K562 (cell line): ENCODE measurements around the gene PDE6D. TPM values are rescaled to one million over a fixed set of nuclear protein-coding genes. Genes with fewer than 3 reads are reported as not detected.

Experiments
- ATAC-seq: fragments of 200-7000 bp; cut with Tn5 transposase; 3 replicates; pipeline ENCODE4 v1.9.1; 2020; ENCODE audit warnings: moderate library complexity
- BruUV-seq: library from RNA; stranded (reverse); fragments of 400-500 nt; replicated peaks from 2 replicates; lab custom pipeline; 2021; lab: Mats Ljungman, UMichigan
- CTCF ChIA-PET: fragments of 300-600 bp; formaldehyde crosslinking; extraction: SDS; loops from one replicate; lab custom pipeline; 2021; ENCODE audit warnings: low intra/inter-chr PET ratio; lab: Yijun Ruan, JAX
- POLR2A ChIA-PET: fragments of 300-600, 350-650 bp; sonication (Branson Sonifier 250); formaldehyde crosslinking; extraction: SDS; loops from one replicate; lab custom pipeline; 2021; ENCODE audit warnings: antibody characterized with exemption, inconsistent platforms; lab: Yijun Ruan, JAX
- DNase-seq, 4 experiments: peaks; one replicate each; pipeline versions ENCODE4 v3.0.0 to v3.0.0-alpha.2; 2011 to 2018; ENCODE audit warnings: low spot score in 3 of 4, mixed read lengths in 3 of 4; ENCODE audit errors: extremely low read depth in 1 of 4
- FAIRE-seq: peaks from 2 replicates; lab custom pipeline; 2011; peaks lifted over from hg19 to GRCh38; lab: Jason Lieb, UNC
- H2AFZ ChIP-seq: 2 replicates; pipeline ENCODE4 v1.6.0; 2011; ENCODE audit warnings: low read depth, low read length, control low read depth, inconsistent platforms
- H3K27ac ChIP-seq: fragments of 200-600 bp; 3 replicates; pipeline ENCODE4 v1.8.0; 2011; ENCODE audit warnings: low read depth, mild to moderate bottlenecking, control low read depth, inconsistent platforms, low read length, moderate library complexity, mixed read lengths; ENCODE audit errors: extremely low read depth
- H3K27me3 ChIP-seq, 2 experiments: fragments of 300-600 bp in 1 of 2; 2 replicates in 1 of 2; 3 replicates in 1 of 2; pipeline versions ENCODE4 v1.6.0 to v1.8.0; 2011; ENCODE audit warnings: inconsistent platforms in 2 of 2, low read length in 2 of 2, mild to moderate bottlenecking in 1 of 2, mixed read lengths in 1 of 2, moderate library complexity in 1 of 2; ENCODE audit not compliant: control insufficient read depth in 2 of 2, insufficient read depth in 2 of 2
- H3K36me3 ChIP-seq: fragments of 300-600 bp; 3 replicates; pipeline ENCODE4 v1.8.0; 2011; ENCODE audit warnings: mild to moderate bottlenecking, low read length, inconsistent platforms; ENCODE audit not compliant: control insufficient read depth, insufficient read depth
- H3K4me1 ChIP-seq, 2 experiments: fragments of 200-600 bp in 1 of 2; replicated peaks in 1 of 2; 2 replicates in 1 of 2; 3 replicates in 1 of 2; pipeline versions ENCODE4 v1.5.1 to v1.8.0; 2011; ENCODE audit warnings: inconsistent platforms in 2 of 2, low read length in 2 of 2, mild to moderate bottlenecking in 1 of 2, mixed read lengths in 1 of 2, moderate library complexity in 1 of 2; ENCODE audit not compliant: control insufficient read depth in 2 of 2, insufficient read depth in 2 of 2
- H3K4me2 ChIP-seq: 2 replicates; pipeline ENCODE4 v1.6.1; 2011; ENCODE audit warnings: low read length, control low read depth, inconsistent platforms, mixed read lengths; ENCODE audit not compliant: insufficient read depth
- H3K4me3 ChIP-seq: fragments of 200-600 bp; sonication (generic), shearing (Covaris generic); 2 replicates; pipeline ENCODE4 v1.5.1; 2016; ENCODE audit warnings: control low read depth, inconsistent platforms
- H3K79me2 ChIP-seq: fragments of 200-600 bp; 3 replicates; pipeline ENCODE4 v1.8.0; 2011; ENCODE audit warnings: low read length, inconsistent platforms; ENCODE audit not compliant: control insufficient read depth, insufficient read depth
- H3K9ac ChIP-seq, 2 experiments: 2 replicates each; pipeline versions ENCODE4 v1.6.0 to v1.6.1; 2011; ENCODE audit warnings: low read depth in 2 of 2, low read length in 2 of 2, control low read depth in 1 of 2, inconsistent platforms in 1 of 2, mild to moderate bottlenecking in 1 of 2, mixed read lengths in 1 of 2; ENCODE audit not compliant: insufficient read depth in 1 of 2
- H3K9me1 ChIP-seq: one replicate; pipeline ENCODE4 v1.6.0; 2011; ENCODE audit warnings: inconsistent platforms, mild to moderate bottlenecking, low read length, moderate library complexity; ENCODE audit not compliant: control insufficient read depth, insufficient read depth
- H3K9me3 ChIP-seq: replicated peaks from 2 replicates; pipeline ENCODE4 v1.5.1; 2011; ENCODE audit warnings: low read depth, low read length, inconsistent platforms; ENCODE audit not compliant: control insufficient read depth, insufficient read depth
- H4K20me1 ChIP-seq: replicated peaks from 2 replicates; pipeline ENCODE4 v1.6.1; 2011; ENCODE audit warnings: low read length, inconsistent platforms, mixed read lengths; ENCODE audit not compliant: control insufficient read depth, insufficient read depth
- HDAC2 ChIP-seq: fragments of 450-650 bp; IDR thresholded peaks from 2 replicates; pipeline ENCODE4 v1.6.1; 2016; ENCODE audit warnings: mild to moderate bottlenecking
- NELFE ChIP-seq: IDR thresholded peaks from 2 replicates; pipeline ENCODE4 v1.6.1; 2011; ENCODE audit warnings: mild to moderate bottlenecking; ENCODE audit not compliant: insufficient read depth, insufficient read length
- ZFX ChIP-seq: sonication (generic); formaldehyde crosslinking; IDR thresholded peaks from 2 replicates; pipeline ENCODE4 v1.8.0; 2022; ENCODE audit warnings: mild to moderate bottlenecking, missing genetic modification reagents, moderate library complexity
- WGBS: fragments of 100-300 bp; shearing (Covaris generic); methylation state at CpG from one replicate; pipeline ENCODE4 v1.1.6; 2016; ENCODE audit warnings: low coverage, mixed read lengths; ENCODE audit not compliant: insufficient coverage; ENCODE audit errors: missing lambda C conversion rate; 5-methylcytosine and 5-hydroxymethylcytosine counted together
- in situ Hi-C: fragments of 300-500 bp; cut with MboI; formaldehyde crosslinking; loops from 4 replicates; pipeline ENCODE4 v1.15.0; 2018; ENCODE audit warnings: inconsistent platforms, mixed read lengths
- intact Hi-C: fragments of 100-400 bp; cut with micrococcal nuclease; formaldehyde crosslinking; loops from 2 replicates; pipeline ENCODE4 v1.14.2; 2022
- polyA plus RNA-seq, 8 experiments: library from polyadenylated mRNA; depleted of rRNA in 4 of 8; stranded (reverse) in 5 of 8; unstranded in 3 of 8; fragments of >200 nt; fragmentation: Nextera tagmentation in 2 of 8; fragmentation: Illumina TruSeq in 1 of 8; extraction: Ambion mirVana in 2 of 8; extraction: Trizol in 1 of 8; gene quantifications; 2 replicates each; pipeline versions ENCODE4 v1.2.1 to v1.2.3, GENCODE V29; 2011 to 2014; ENCODE audit warnings: inconsistent platforms in 1 of 8, missing spikeins in 1 of 8
- total RNA-seq, 7 experiments: library from RNA; depleted of rRNA in 6 of 7; stranded (reverse); fragments of >200 nt in 6 of 7; fragmentation: Illumina TruSeq in 2 of 7; extraction: Trizol in 2 of 7; gene quantifications; 2 replicates each; pipeline versions ENCODE4 v1.2.1 to v1.2.3, GENCODE V29; 2011 to 2021; ENCODE audit warnings: low replicate concordance in 1 of 7
- TF ChIP-seq, protein P1 (sequence below): fragments of 450-650 bp; IDR thresholded peaks from 2 replicates; pipeline ENCODE4 v1.6.1; 2016; ENCODE audit warnings: low read depth
- TF ChIP-seq, protein P2 (sequence below), 2 experiments: IDR thresholded peaks; 2 replicates each; pipeline ENCODE4 v1.6.1; 2011; ENCODE audit warnings: borderline replicate concordance in 1 of 2, control low read depth in 1 of 2, low read depth in 1 of 2, low read length in 1 of 2, mild to moderate bottlenecking in 1 of 2, mixed read lengths in 1 of 2, moderate library complexity in 1 of 2; ENCODE audit not compliant: insufficient read depth in 1 of 2, insufficient read length in 1 of 2, poor library complexity in 1 of 2, severe bottlenecking in 1 of 2; ENCODE audit errors: extremely low read depth in 1 of 2

The PDE6D gene
- total and polyA plus RNA-seq, 9 of the 15 experiments (the other 6 are each of a cell fraction or from before 2014, with no cell fraction given), result 0.65 to 11.6 (median 7.0) TPM

DNA sequence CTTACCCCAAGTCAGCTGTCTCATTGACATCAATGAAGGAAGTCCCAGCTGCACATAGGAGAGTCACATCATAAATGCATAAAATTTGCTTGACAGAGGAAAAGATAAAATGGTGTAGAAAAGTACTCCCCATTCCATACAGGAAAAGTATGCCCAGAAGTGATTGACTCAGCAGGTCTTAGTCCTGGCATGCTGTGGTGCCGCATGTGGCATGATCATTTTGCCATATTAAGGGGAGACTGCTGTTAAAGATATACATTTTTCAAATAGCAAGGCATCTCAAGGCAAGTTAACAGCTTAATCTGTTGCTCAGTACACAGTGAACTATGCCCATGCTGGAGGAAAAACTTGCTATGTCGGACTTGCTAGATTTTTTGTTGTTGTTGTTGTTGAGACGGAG, 13.3 kb upstream of the PDE6D start:
- H3K79me2 ChIP-seq, result peaks cover 8% of the 10 kb centered on the region; the same call in 2 of the 3 replicates
- no peaks in the 10 kb centered on the region for H3K4me1 ChIP-seq
- H3K9me3 ChIP-seq, result no peaks in the 10 kb centered on the region
- H3K4me2 ChIP-seq, result no peak overlapping the region
- H3K9me1 ChIP-seq, result no peaks in the 10 kb centered on the region
- ChIA-PET POLR2A (no interaction called here), CTCF (no interaction called here)
- no peak overlapping the region for H2AFZ ChIP-seq
- FAIRE-seq (no peak), DNase-seq (no peak), ATAC-seq (no peak)
- TF ChIP-seq ZFX (CRISPR knock-in tag) (no peak), NELFE (no peak)
- H3K27ac ChIP-seq, result no peak overlapping the region
- intact Hi-C loops, result no loop called here
- H3K27me3 ChIP-seq, result no peaks in the 10 kb centered on the region
- WGBS, result 92% methylated on average over 3 of the region's 3 CpGs
- no peak overlapping the region for H3K4me3 ChIP-seq
- H4K20me1 ChIP-seq, result no peaks in the 10 kb centered on the region
- H3K36me3 ChIP-seq, result peaks cover 62% of the 10 kb centered on the region; the same call in 2 of the 3 replicates
- in situ Hi-C loops, result no loop called here
- BruUV-seq, result no TSS peak
- no peak overlapping the region for H3K9ac ChIP-seq

DNA sequence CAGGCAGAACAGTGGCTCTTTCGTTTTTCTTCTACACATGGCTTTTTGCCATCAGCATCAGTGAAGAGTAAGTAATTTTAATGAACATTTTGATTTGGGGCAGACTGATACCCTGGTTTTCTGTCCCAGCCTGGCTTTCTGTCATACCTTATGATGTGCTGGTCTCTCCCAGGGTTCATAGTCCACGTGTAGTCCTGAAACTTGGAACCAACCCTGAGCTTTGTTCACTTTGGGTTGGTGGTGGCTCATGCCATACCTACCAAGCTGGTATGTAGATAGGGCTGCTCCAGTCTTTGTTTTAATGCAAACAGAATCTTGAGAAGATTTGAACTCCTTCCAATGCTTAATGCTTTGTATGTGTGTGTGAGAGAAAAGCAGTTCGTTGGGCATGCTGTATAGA, 10.0 kb upstream of the PDE6D start:
- Histone ChIP-seq H3K4me3 (no peak overlapping the region), H2AFZ (no peak overlapping the region), H3K79me2 (peaks cover 37% of the 10 kb centered on the region), H3K9me3 (no peaks in the 10 kb centered on the region), H3K36me3 (peaks cover 49% of the 10 kb centered on the region; the same call in 2 of the 3 replicates), H3K27ac (no peak overlapping the region), H3K9ac (no peak overlapping the region), H3K4me1 (peaks cover 4 to 5% of the 10 kb centered on the region in 2 experiments; a peak in 1 of 5 replicates), H3K9me1 (no peaks in the 10 kb centered on the region), H4K20me1 (peaks cover 4% of the 10 kb centered on the region; the same call in 1 of the 2 replicates), H3K4me2 (no peak overlapping the region), H3K27me3 (no peaks in the 10 kb centered on the region)
- DNase-seq, result no peak
- ChIA-PET POLR2A (interaction anchor here (0.6 kb wide), 1 partner anchor 179 kb away, joined by 4 read pairs; no protein-coding TSS in a partner anchor), CTCF (no interaction called here)
- no peak for ATAC-seq
- in situ Hi-C loops, result no loop called here
- no TSS peak for BruUV-seq
- WGBS, result 63% methylated on average over 3 of the region's 3 CpGs
- FAIRE-seq, result no peak
- intact Hi-C loops, result no loop called here
- TF ChIP-seq, protein P1, sequence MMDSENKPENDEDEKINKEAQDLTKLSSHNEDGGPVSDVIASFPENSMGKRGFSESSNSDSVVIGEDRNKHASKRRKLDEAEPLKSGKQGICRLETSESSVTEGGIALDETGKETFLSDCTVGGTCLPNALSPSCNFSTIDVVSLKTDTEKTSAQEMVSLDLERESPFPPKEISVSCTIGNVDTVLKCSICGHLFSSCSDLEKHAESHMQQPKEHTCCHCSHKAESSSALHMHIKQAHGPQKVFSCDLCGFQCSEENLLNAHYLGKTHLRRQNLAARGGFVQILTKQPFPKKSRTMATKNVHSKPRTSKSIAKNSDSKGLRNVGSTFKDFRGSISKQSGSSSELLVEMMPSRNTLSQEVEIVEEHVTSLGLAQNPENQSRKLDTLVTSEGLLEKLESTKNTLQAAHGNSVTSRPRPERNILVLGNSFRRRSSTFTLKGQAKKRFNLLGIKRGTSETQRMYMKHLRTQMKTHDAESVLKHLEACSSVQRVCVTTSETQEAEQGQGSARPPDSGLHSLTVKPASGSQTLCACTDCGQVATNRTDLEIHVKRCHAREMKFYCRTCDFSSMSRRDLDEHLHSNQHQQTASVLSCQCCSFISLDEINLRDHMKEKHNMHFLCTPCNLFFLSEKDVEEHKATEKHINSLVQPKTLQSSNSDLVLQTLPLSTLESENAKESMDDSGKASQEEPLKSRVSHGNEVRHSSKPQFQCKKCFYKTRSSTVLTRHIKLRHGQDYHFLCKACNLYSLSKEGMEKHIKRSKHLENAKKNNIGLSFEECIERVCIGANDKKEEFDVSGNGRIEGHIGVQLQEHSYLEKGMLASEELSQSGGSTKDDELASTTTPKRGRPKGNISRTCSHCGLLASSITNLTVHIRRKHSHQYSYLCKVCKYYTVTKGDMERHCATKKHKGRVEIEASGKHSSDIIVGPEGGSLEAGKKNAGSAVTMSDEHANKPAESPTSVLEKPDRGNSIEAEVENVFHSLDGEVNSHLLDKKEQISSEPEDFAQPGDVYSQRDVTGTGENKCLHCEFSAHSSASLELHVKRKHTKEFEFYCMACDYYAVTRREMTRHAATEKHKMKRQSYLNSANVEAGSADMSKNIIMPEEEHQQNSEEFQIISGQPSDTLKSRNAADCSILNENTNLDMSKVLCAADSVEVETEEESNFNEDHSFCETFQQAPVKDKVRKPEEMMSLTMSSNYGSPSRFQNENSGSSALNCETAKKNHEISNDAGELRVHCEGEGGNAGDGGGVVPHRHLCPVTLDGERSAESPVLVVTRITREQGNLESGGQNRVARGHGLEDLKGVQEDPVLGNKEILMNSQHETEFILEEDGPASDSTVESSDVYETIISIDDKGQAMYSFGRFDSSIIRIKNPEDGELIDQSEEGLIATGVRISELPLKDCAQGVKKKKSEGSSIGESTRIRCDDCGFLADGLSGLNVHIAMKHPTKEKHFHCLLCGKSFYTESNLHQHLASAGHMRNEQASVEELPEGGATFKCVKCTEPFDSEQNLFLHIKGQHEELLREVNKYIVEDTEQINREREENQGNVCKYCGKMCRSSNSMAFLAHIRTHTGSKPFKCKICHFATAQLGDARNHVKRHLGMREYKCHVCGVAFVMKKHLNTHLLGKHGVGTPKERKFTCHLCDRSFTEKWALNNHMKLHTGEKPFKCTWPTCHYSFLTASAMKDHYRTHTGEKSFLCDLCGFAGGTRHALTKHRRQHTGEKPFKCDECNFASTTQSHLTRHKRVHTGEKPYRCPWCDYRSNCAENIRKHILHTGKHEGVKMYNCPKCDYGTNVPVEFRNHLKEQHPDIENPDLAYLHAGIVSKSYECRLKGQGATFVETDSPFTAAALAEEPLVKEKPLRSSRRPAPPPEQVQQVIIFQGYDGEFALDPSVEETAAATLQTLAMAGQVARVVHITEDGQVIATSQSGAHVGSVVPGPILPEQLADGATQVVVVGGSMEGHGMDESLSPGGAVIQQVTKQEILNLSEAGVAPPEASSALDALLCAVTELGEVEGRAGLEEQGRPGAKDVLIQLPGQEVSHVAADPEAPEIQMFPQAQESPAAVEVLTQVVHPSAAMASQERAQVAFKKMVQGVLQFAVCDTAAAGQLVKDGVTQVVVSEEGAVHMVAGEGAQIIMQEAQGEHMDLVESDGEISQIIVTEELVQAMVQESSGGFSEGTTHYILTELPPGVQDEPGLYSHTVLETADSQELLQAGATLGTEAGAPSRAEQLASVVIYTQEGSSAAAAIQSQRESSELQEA, result no peak
- TF ChIP-seq, protein P2, sequence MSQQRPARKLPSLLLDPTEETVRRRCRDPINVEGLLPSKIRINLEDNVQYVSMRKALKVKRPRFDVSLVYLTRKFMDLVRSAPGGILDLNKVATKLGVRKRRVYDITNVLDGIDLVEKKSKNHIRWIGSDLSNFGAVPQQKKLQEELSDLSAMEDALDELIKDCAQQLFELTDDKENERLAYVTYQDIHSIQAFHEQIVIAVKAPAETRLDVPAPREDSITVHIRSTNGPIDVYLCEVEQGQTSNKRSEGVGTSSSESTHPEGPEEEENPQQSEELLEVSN (IDR thresholded peaks at IDR 0.05; ENCODE audit: borderline replicate concordance in 1 of 2, extremely low read depth in 1 of 2, insufficient read depth in 1 of 2, insufficient read length in 1 of 2, low read depth in 1 of 2, low read length in 1 of 2, poor library complexity in 1 of 2, severe bottlenecking in 1 of 2), result no peak
- TF ChIP-seq HDAC2, result no peak
